22Rv1 (cell line): Measurements from ENCODE around the gene NRXN3.

Experiments
- ZFX ChIP-seq: fragments of 450-650 bp; IDR thresholded peaks from 2 replicates; pipeline ENCODE4 v1.6.1; 2017; ENCODE audit warnings: antibody characterized with exemption, borderline replicate concordance
- TF ChIP-seq, protein P1 (sequence below): fragments of 450-650 bp; IDR thresholded peaks from 2 replicates; pipeline ENCODE4 v1.5.1; 2017; ENCODE audit warnings: mild to moderate bottlenecking

DNA sequence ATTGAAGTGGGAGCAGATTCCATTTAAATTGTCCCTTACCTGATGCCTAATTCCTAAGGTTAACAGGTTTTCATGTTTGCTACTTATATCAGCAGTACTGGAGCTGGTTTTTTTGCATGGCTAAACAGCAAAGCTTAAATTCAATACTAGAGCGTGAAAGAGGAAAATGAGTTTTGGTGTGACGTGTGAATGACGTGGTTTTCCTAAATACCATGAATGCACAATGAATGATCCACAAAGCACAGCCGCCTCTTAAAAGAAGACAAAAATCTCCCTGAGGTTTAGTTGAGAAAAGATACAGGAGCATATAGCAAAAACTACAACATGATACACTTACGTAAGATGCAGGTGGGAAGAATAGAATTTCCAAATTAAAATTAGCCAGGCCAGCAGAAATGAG lies 1310.0 kb downstream of the NRXN3 start:
- TF ChIP-seq, protein P1, sequence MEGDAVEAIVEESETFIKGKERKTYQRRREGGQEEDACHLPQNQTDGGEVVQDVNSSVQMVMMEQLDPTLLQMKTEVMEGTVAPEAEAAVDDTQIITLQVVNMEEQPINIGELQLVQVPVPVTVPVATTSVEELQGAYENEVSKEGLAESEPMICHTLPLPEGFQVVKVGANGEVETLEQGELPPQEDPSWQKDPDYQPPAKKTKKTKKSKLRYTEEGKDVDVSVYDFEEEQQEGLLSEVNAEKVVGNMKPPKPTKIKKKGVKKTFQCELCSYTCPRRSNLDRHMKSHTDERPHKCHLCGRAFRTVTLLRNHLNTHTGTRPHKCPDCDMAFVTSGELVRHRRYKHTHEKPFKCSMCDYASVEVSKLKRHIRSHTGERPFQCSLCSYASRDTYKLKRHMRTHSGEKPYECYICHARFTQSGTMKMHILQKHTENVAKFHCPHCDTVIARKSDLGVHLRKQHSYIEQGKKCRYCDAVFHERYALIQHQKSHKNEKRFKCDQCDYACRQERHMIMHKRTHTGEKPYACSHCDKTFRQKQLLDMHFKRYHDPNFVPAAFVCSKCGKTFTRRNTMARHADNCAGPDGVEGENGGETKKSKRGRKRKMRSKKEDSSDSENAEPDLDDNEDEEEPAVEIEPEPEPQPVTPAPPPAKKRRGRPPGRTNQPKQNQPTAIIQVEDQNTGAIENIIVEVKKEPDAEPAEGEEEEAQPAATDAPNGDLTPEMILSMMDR: no peak
- no peak for TF ChIP-seq ZFX
